OCI-LY7 (cell line): Measurements from ENCODE around the gene SENP5. TPM values are rescaled to one million over a fixed set of nuclear protein-coding genes. Genes with fewer than 3 reads are reported as not detected.
"Not testable (repeated sequence)": the region's sequence is repeated elsewhere in the genome, so short reads cannot be mapped to it uniquely, and the experiment has no call there.

Experiments
- BruUV-seq: library from RNA; stranded (reverse); fragments of 400-500 nt; replicated peaks from 2 replicates; lab custom pipeline; 2021; lab: Mats Ljungman, UMichigan
- CTCF ChIA-PET: fragments of 300-600 bp; sonication (Branson Sonifier 250); formaldehyde crosslinking; loops from one replicate; lab custom pipeline; 2022; ENCODE audit warnings: antibody characterized with exemption; ENCODE audit not compliant: unreplicated experiment; lab: Charles Lee
- POLR2A ChIA-PET: fragments of 300-600 bp; sonication (Branson Sonifier 250); formaldehyde crosslinking; loops from one replicate; lab custom pipeline; 2022; ENCODE audit warnings: antibody characterized with exemption; lab: Charles Lee
- DNase-seq: peaks from one replicate; pipeline ENCODE4 v3.0.0-alpha.2; 2015; ENCODE audit warnings: low spot score
- H2AFZ ChIP-seq: fragments of 200-600 bp; sonication (generic), shearing (Covaris generic); 2 replicates; pipeline ENCODE4 v1.6.1; 2014; ENCODE audit warnings: mild to moderate bottlenecking, antibody characterized with exemption, low read length, moderate library complexity
- H3K27ac ChIP-seq: fragments of 200-600 bp; sonication (generic); 2 replicates; pipeline ENCODE4 v1.5.1; 2014; ENCODE audit warnings: mixed run types, low read depth, mild to moderate bottlenecking, moderate library complexity, low read length, inconsistent platforms; ENCODE audit not compliant: poor library complexity, severe bottlenecking
- H3K36me3 ChIP-seq: fragments of 200-600 bp; sonication (generic); 2 replicates; pipeline ENCODE4 v1.6.1; 2014; ENCODE audit warnings: mild to moderate bottlenecking, antibody characterized with exemption, low read length, moderate library complexity, mixed read lengths; ENCODE audit not compliant: insufficient read depth
- H3K4me1 ChIP-seq: fragments of 200-600 bp; sonication (generic); 2 replicates; pipeline ENCODE4 v1.5.1; 2014; ENCODE audit warnings: mild to moderate bottlenecking, low read length; ENCODE audit not compliant: insufficient read depth, poor library complexity, severe bottlenecking
- H3K4me2 ChIP-seq: fragments of 200-600 bp; sonication (generic); 2 replicates; pipeline ENCODE4 v1.6.1; 2014; ENCODE audit warnings: mild to moderate bottlenecking, low read length
- H3K4me3 ChIP-seq: fragments of 200-600 bp; sonication (generic); 2 replicates; pipeline ENCODE4 v1.5.1; 2014; ENCODE audit warnings: mild to moderate bottlenecking, low read depth, low read length; ENCODE audit not compliant: poor library complexity, severe bottlenecking
- H3K79me2 ChIP-seq: fragments of 200-600 bp; sonication (generic); 2 replicates; pipeline ENCODE4 v1.6.1; 2016; ENCODE audit warnings: low read depth, mild to moderate bottlenecking, low read length, moderate library complexity, mixed read lengths; ENCODE audit not compliant: insufficient read depth
- H3K9me2 ChIP-seq: fragments of 200-600 bp; sonication (generic); 2 replicates; pipeline ENCODE4 v1.6.1; 2016; ENCODE audit warnings: mild to moderate bottlenecking, low read length, mixed read lengths; ENCODE audit not compliant: insufficient read depth
- H3K9me3 ChIP-seq: fragments of 200-600 bp; sonication (generic); 2 replicates; pipeline ENCODE4 v1.6.1; 2014; ENCODE audit warnings: mild to moderate bottlenecking, mixed run types, low read length, mixed read lengths
- H4K20me1 ChIP-seq: fragments of 200-600 bp; sonication (generic); 2 replicates; pipeline ENCODE4 v1.6.1; 2014; ENCODE audit warnings: mild to moderate bottlenecking, antibody characterized with exemption, low read length, moderate library complexity, mixed read lengths; ENCODE audit not compliant: insufficient read depth
- CTCF ChIP-seq: fragments of 200-600 bp; sonication (generic); conservative IDR thresholded peaks from 2 replicates; pipeline ENCODE4 v1.5.1; 2014; ENCODE audit warnings: mild to moderate bottlenecking, antibody characterized with exemption, low read length, moderate library complexity, mixed read lengths
- EZH2phosphoT487 ChIP-seq: fragments of 200-600 bp; sonication (generic); IDR thresholded peaks from 2 replicates; pipeline ENCODE4 v1.6.1; 2018; ENCODE audit warnings: low read depth, borderline replicate concordance, mild to moderate bottlenecking, mixed run types, antibody characterized with exemption, low read length, moderate library complexity, mixed read lengths
- intact Hi-C: fragments of 100-400 bp; cut with micrococcal nuclease; formaldehyde crosslinking; loops from one replicate; pipeline ENCODE4 v1.10.0; 2022; ENCODE audit not compliant: unreplicated experiment
- total RNA-seq, 2 experiments: library from RNA; depleted of rRNA in 1 of 2; stranded (reverse); fragments of >200 nt in 1 of 2; shearing (Covaris generic) in 1 of 2; gene quantifications; 2 replicates each; pipeline ENCODE4 v1.2.3, GENCODE V29; 2014 to 2022

Gene SENP5
- total RNA-seq, 2 experiments from 2014 or later, result 40.2 to 42.9 TPM

DNA sequence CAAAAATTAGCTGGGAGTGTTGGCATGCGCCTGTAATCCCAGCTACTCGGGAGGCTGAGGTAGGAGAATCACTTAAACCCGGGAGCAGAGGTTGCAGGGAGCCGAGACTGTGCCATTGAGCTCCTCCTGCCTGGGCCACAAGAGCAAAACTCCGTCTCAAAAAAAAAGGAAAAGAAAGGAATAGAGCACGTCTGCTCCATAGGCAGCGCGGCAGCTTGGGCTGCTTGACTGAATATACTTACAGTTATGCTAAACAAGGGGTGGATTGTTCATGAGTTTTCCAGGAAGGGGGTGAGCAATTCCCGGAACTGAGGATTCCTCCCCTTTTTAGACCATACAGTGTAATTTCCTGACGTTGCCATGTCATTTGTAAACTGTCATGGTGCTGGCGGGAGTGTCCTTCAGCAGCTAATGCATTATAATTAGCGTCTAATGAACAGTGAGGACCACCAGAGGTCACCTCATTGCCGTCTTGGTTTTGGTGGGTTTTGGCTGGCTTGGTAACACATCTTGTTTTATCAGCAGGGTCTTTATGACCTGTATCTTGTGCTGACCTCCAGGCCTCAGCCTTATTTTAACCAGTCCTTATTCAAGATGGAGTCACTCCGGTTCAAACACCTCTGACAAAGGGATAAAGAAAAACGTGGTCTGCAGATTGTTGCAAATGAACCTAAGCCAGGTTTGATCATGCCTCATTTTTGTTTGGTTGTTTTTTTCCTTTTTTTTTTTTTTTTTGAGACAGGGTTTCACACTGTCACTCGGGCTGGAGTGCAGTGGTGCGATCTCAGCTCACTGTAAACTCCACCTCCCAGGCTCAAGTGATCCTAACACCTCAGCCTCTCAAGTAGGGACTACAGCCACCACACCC is 24.9 kb upstream of the SENP5 start:
- no peak overlapping the region for H3K27ac ChIP-seq
- H3K4me2 ChIP-seq, result no peak overlapping the region

GRCh38 chr3:196843435-196844110 is 24.1 kb upstream of the SENP5 start:
- no peak overlapping the region for H3K4me2 ChIP-seq
- H3K4me1 ChIP-seq, result no peaks in the 10 kb centered on the region
- H3K4me3 ChIP-seq, result no peak overlapping the region
- TF ChIP-seq CTCF (no peak), EZH2phosphoT487 (no peak)
- H3K27ac ChIP-seq, result no peak overlapping the region
- intact Hi-C loops, result no loop called here
- H3K9me3 ChIP-seq, result no peaks in the 10 kb centered on the region
- POLR2A ChIA-PET, result interaction anchor here (0.5 to 0.9 kb wide), 3 partner anchors 9 to 202 kb away, joined by 3 read pairs; partner anchors contain the start of gene SENP5
- no peaks in the 10 kb centered on the region for H3K36me3 ChIP-seq
- DNase-seq, result no peak
- no peaks in the 10 kb centered on the region for H3K9me2 ChIP-seq
- H4K20me1 ChIP-seq, result no peaks in the 10 kb centered on the region
- CTCF ChIA-PET, result no interaction called here
- no peaks in the 10 kb centered on the region for H3K79me2 ChIP-seq
- no peak overlapping the region for H2AFZ ChIP-seq
- BruUV-seq, result no TSS peak

More for the DNA sequence above, 24.9 kb upstream of the SENP5 start:
- intact Hi-C loops, result no loop called here
- H3K79me2 ChIP-seq, result no peaks in the 10 kb centered on the region
- no peaks in the 10 kb centered on the region for H4K20me1 ChIP-seq
- ChIA-PET CTCF (no interaction called here), POLR2A (interaction anchor here (0.5 to 0.9 kb wide), 3 partner anchors 25 to 202 kb away, joined by 3 read pairs; partner anchors contain the start of gene SENP5)
- H3K36me3 ChIP-seq, result no peaks in the 10 kb centered on the region
- TF ChIP-seq EZH2phosphoT487, result no peak
- H3K4me1 ChIP-seq, result no peaks in the 10 kb centered on the region
- H3K4me3 ChIP-seq, result no peak overlapping the region
- H3K9me2 ChIP-seq, result no peaks in the 10 kb centered on the region
- H2AFZ ChIP-seq, result no peak overlapping the region
- no peak for DNase-seq
- BruUV-seq, result no TSS peak
- no peaks in the 10 kb centered on the region for H3K9me3 ChIP-seq

GRCh38 chr3:196844235-196845219 is 23.2 kb upstream of the SENP5 start:
- H3K27ac ChIP-seq, CTCF ChIA-PET, H3K36me3 ChIP-seq, DNase-seq, H3K9me2 ChIP-seq, H3K4me2 ChIP-seq, POLR2A ChIA-PET, intact Hi-C loops, H3K9me3 ChIP-seq, H3K4me1 ChIP-seq, H3K4me3 ChIP-seq, H4K20me1 ChIP-seq, BruUV-seq, H2AFZ ChIP-seq, H3K79me2 ChIP-seq: not testable (repeated sequence)

DNA sequence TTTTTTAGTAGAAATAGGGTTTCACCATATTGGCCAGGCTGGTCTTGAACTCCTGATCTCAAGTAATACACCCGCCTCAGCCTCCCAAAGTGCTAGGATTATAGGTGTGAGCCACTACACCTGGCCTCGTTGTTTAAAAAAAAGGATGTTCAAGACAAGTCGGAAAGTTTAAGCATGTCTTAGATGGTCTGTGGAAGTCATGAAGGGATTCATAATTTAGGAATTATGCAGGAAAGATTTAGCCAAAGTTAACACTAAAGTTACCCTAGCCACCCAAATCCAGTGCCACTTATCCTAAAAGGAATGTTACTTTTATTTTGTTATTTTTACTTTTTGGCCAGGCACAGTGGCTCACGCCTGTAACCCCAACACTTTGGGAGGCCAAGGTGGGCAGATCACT is 19.3 kb upstream of the SENP5 start:
- H3K79me2 ChIP-seq, CTCF ChIA-PET, intact Hi-C loops, H3K4me1 ChIP-seq, POLR2A ChIA-PET, H2AFZ ChIP-seq, BruUV-seq, H3K4me2 ChIP-seq, H3K4me3 ChIP-seq, H3K27ac ChIP-seq, H3K9me3 ChIP-seq, H3K36me3 ChIP-seq, H4K20me1 ChIP-seq, DNase-seq, H3K9me2 ChIP-seq: not testable (repeated sequence)
